Endothelial cell of umbilical vein (primary cell): Measurements from ENCODE around the gene C3orf20. TPM values are rescaled to one million over a fixed set of nuclear protein-coding genes. Genes with fewer than 3 reads are reported as not detected.

Experiments used
- BruUV-seq: library from RNA; stranded (reverse); fragments of 400-500 nt; replicated peaks from 2 replicates; lab custom pipeline; 2021; lab: Mats Ljungman, UMichigan
- CTCF ChIA-PET: fragments of 300-600, 350-600 bp; sonication (Branson Sonifier 250); formaldehyde crosslinking; loops from one replicate; lab custom pipeline; 2021; ENCODE audit warnings: antibody characterized with exemption, inconsistent platforms; lab: Charles Lee
- POLR2A ChIA-PET: fragments of 300-600, 350-600 bp; sonication (Branson Sonifier 250); formaldehyde crosslinking; loops from one replicate; lab custom pipeline; 2021; ENCODE audit warnings: antibody characterized with exemption, inconsistent platforms; lab: Charles Lee
- DNase-seq: peaks from one replicate; pipeline ENCODE4 v3.0.0-alpha.2; 2011; ENCODE audit warnings: low read depth, low spot score
- FAIRE-seq: peaks from 2 replicates; lab custom pipeline; 2011; peaks lifted over from hg19 to GRCh38; lab: Jason Lieb, UNC
- H2AFZ ChIP-seq: 2 replicates; pipeline ENCODE4 v1.6.0; 2012; ENCODE audit warnings: low read depth, low read length, control low read depth, inconsistent platforms
- H3K27ac ChIP-seq: 2 replicates; pipeline ENCODE4 v1.5.1; 2011; ENCODE audit warnings: low read depth, mild to moderate bottlenecking, control low read depth, low read length, moderate library complexity; ENCODE audit not compliant: insufficient read depth
- H3K27me3 ChIP-seq, 2 experiments: 2 replicates each; pipeline versions ENCODE4 v1.6.0 to v1.6.1; 2011; ENCODE audit warnings: low read length in 2 of 2, mixed read lengths in 1 of 2; ENCODE audit not compliant: control insufficient read depth in 2 of 2, insufficient read depth in 2 of 2
- H3K36me3 ChIP-seq, 2 experiments: 2 replicates in 1 of 2; 3 replicates in 1 of 2; pipeline ENCODE4 v1.5.1; 2011; ENCODE audit warnings: low read length in 2 of 2, mild to moderate bottlenecking in 1 of 2, moderate library complexity in 1 of 2; ENCODE audit not compliant: control insufficient read depth in 2 of 2, insufficient read depth in 2 of 2; ENCODE audit errors: extremely low read depth in 1 of 2
- H3K4me1 ChIP-seq: 3 replicates; pipeline ENCODE4 v1.5.1; 2011; ENCODE audit warnings: mild to moderate bottlenecking, low read length; ENCODE audit not compliant: control insufficient read depth, insufficient read depth; ENCODE audit errors: extremely low read depth
- H3K4me2 ChIP-seq: 2 replicates; pipeline ENCODE4 v1.6.1; 2011; ENCODE audit warnings: low read length, control low read depth, mixed read lengths; ENCODE audit not compliant: insufficient read depth
- H3K4me3 ChIP-seq, 3 experiments: fragments of 200-600 bp in 1 of 3; sonication (generic), shearing (Covaris generic) in 1 of 3; replicated peaks in 1 of 3; 2 replicates each; pipeline ENCODE4 v1.5.1; 2011 to 2016; ENCODE audit warnings: control low read depth in 3 of 3, low read length in 3 of 3, mild to moderate bottlenecking in 2 of 3, inconsistent platforms in 1 of 3, low read depth in 1 of 3, moderate library complexity in 1 of 3; ENCODE audit not compliant: insufficient read depth in 1 of 3
- H3K79me2 ChIP-seq: 2 replicates; pipeline ENCODE4 v1.6.0; 2012; ENCODE audit warnings: low read length, inconsistent platforms; ENCODE audit not compliant: control insufficient read depth, insufficient read depth
- H3K9ac ChIP-seq: replicated peaks from 2 replicates; pipeline ENCODE3; 2011; ENCODE audit warnings: low read length, control low read depth; ENCODE audit not compliant: insufficient read depth; ENCODE audit errors: extremely low read depth
- H3K9me1 ChIP-seq: replicated peaks from 3 replicates; pipeline ENCODE4 v1.6.0; 2011; ENCODE audit warnings: mild to moderate bottlenecking, low read length; ENCODE audit not compliant: control insufficient read depth, insufficient read depth; ENCODE audit errors: extremely low read depth
- H3K9me3 ChIP-seq: replicated peaks from 2 replicates; pipeline ENCODE4 v1.5.1; 2012; ENCODE audit warnings: low read length, inconsistent platforms; ENCODE audit not compliant: control insufficient read depth, insufficient read depth
- H4K20me1 ChIP-seq: replicated peaks from 2 replicates; pipeline ENCODE3; 2011; ENCODE audit warnings: mild to moderate bottlenecking, low read length; ENCODE audit not compliant: control insufficient read depth, insufficient read depth; ENCODE audit errors: extremely low read depth
- EZH2 ChIP-seq: IDR thresholded peaks from 2 replicates; pipeline ENCODE4 v1.6.1; 2012; ENCODE audit warnings: borderline replicate concordance, low read depth, mild to moderate bottlenecking, moderate library complexity, low read length, inconsistent platforms; ENCODE audit not compliant: severe bottlenecking
- FOS ChIP-seq: IDR thresholded peaks from 2 replicates; pipeline ENCODE4 v1.6.1; 2011; ENCODE audit warnings: mild to moderate bottlenecking, low read length, moderate library complexity, borderline replicate concordance; ENCODE audit not compliant: insufficient read depth
- GATA2 ChIP-seq: IDR thresholded peaks from 2 replicates; pipeline ENCODE4 v1.7.0; 2011; ENCODE audit warnings: low read depth, mild to moderate bottlenecking, moderate library complexity, mixed read lengths, low read length; ENCODE audit not compliant: insufficient read length, insufficient read depth
- JUN ChIP-seq: IDR thresholded peaks from 2 replicates; pipeline ENCODE4 v1.6.1; 2011; ENCODE audit warnings: borderline replicate concordance, low read depth; ENCODE audit not compliant: insufficient read length, insufficient read depth
- MAX ChIP-seq: IDR thresholded peaks from 2 replicates; pipeline ENCODE4 v1.6.1; 2011; ENCODE audit not compliant: insufficient read depth, insufficient read length
- MYC ChIP-seq: IDR thresholded peaks from one replicate; pipeline ENCODE4 v1.6.1; 2011; ENCODE audit warnings: mild to moderate bottlenecking, low read depth, low read length
- POLR2A ChIP-seq: IDR thresholded peaks from 2 replicates; pipeline ENCODE4 v1.6.1; 2012; ENCODE audit warnings: low read depth, mild to moderate bottlenecking, control low read depth, low read length
- POLR2AphosphoS5 ChIP-seq: IDR thresholded peaks from 2 replicates; pipeline ENCODE4 v1.6.1; 2012; ENCODE audit warnings: low read depth, mild to moderate bottlenecking, control low read depth, low read length, moderate library complexity; ENCODE audit not compliant: insufficient read depth
- dilution Hi-C: fragments of 300-500 bp; cut with MboI; formaldehyde crosslinking; loops from one replicate; pipeline ENCODE4 v1.15.0; 2019; ENCODE audit warnings: low sequenced_read_pairs; ENCODE audit not compliant: extremely low pct_ligation_motif_present
- intact Hi-C: fragments of 100-400 bp; cut with micrococcal nuclease; formaldehyde crosslinking; loops from one replicate; pipeline ENCODE4 v1.10.0; 2022
- polyA plus RNA-seq, 4 experiments: library from polyadenylated mRNA; depleted of rRNA in 3 of 4; stranded (reverse) in 3 of 4; unstranded in 1 of 4; fragments of >200 nt; gene quantifications; 2 replicates each; pipeline versions ENCODE4 v1.2.1 to v1.2.3, GENCODE V29; 2011 to 2012; ENCODE audit warnings: missing spikeins in 1 of 4
- total RNA-seq: library from RNA; stranded (reverse); gene quantifications from 2 replicates; pipeline ENCODE4 v1.2.3, GENCODE V29; 2021
- TF ChIP-seq, protein P1 (sequence below), 2 donors: IDR thresholded peaks; 1 replicate in 1 of 2; 2 replicates in 1 of 2; pipeline ENCODE4 v1.5.1; 2011; ENCODE audit warnings: low read length in 2 of 2, mild to moderate bottlenecking in 2 of 2, moderate library complexity in 2 of 2, control low read depth in 1 of 2, inconsistent platforms in 1 of 2, low read depth in 1 of 2; ENCODE audit not compliant: insufficient read depth in 1 of 2; ENCODE audit errors: extremely low read depth in 1 of 2

Gene C3orf20
- total and polyA plus RNA-seq, 2 donors (not counting 3 experiments of a cell fraction or from before 2014, with no cell fraction given): not detected

GRCh38 chr3:14772533-14773138 lies 97.7 kb downstream of the C3orf20 start:
- H3K27ac ChIP-seq: no peak overlapping the region
- no peak overlapping the region for H3K4me3 ChIP-seq
- ChIA-PET CTCF (interaction anchor here (1.7 kb wide), 1 partner anchor 8 kb away, joined by 6 read pairs; no protein-coding TSS in a partner anchor), POLR2A (no interaction called here)
- H3K79me2 ChIP-seq: no peaks in the 10 kb centered on the region
- intact Hi-C loops (no loop called here), dilution Hi-C loops (no loop called here)
- H3K4me1 ChIP-seq: no peaks in the 10 kb centered on the region
- H3K9me1 ChIP-seq: no peaks in the 10 kb centered on the region
- FAIRE-seq (no peak), DNase-seq (no peak)
- H3K9ac ChIP-seq: no peak overlapping the region
- no peak overlapping the region for H3K4me2 ChIP-seq
- no peaks in the 10 kb centered on the region for H3K36me3 ChIP-seq
- H4K20me1 ChIP-seq: no peaks in the 10 kb centered on the region
- H3K27me3 ChIP-seq: no peaks in the 10 kb centered on the region
- TF ChIP-seq POLR2AphosphoS5 (no peak), MAX (no peak)
- no peaks in the 10 kb centered on the region for H3K9me3 ChIP-seq
- no peak overlapping the region for H2AFZ ChIP-seq
- no TSS peak for BruUV-seq

- no peaks in the 10 kb centered on the region for H3K79me2 ChIP-seq
- no peak overlapping the region for H3K4me2 ChIP-seq
- ChIA-PET CTCF (interaction anchor here (1.0 to 1.7 kb wide), 2 partner anchors 8 to 148 kb away, joined by 3 to 6 read pairs; no protein-coding TSS in a partner anchor), POLR2A (no interaction called here)
- intact Hi-C loops (no loop called here), dilution Hi-C loops (no loop called here)
- no peak for DNase-seq
- H3K9me3 ChIP-seq: no peaks in the 10 kb centered on the region
- no peak overlapping the region for H3K9ac ChIP-seq
- no peak for TF ChIP-seq MAX
- no peak for TF ChIP-seq FOS
- TF ChIP-seq GATA2: no peak
- TF ChIP-seq POLR2AphosphoS5: no peak
- TF ChIP-seq POLR2A: no peak
- TF ChIP-seq, protein P1, sequence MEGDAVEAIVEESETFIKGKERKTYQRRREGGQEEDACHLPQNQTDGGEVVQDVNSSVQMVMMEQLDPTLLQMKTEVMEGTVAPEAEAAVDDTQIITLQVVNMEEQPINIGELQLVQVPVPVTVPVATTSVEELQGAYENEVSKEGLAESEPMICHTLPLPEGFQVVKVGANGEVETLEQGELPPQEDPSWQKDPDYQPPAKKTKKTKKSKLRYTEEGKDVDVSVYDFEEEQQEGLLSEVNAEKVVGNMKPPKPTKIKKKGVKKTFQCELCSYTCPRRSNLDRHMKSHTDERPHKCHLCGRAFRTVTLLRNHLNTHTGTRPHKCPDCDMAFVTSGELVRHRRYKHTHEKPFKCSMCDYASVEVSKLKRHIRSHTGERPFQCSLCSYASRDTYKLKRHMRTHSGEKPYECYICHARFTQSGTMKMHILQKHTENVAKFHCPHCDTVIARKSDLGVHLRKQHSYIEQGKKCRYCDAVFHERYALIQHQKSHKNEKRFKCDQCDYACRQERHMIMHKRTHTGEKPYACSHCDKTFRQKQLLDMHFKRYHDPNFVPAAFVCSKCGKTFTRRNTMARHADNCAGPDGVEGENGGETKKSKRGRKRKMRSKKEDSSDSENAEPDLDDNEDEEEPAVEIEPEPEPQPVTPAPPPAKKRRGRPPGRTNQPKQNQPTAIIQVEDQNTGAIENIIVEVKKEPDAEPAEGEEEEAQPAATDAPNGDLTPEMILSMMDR (IDR thresholded peaks at IDR 0.05; ENCODE audit: extremely low read depth in 1 of 2, insufficient read depth in 1 of 2, low read depth in 1 of 2, low read length in 2 of 2): no peak
- TF ChIP-seq EZH2: no peak
- TF ChIP-seq MYC: no peak
- no peak for TF ChIP-seq JUN
- H2AFZ ChIP-seq: no peak overlapping the region
- no peaks in the 10 kb centered on the region for H3K27me3 ChIP-seq
- H3K9me1 ChIP-seq: no peaks in the 10 kb centered on the region
- no TSS peak for BruUV-seq
- no peak for FAIRE-seq
- H4K20me1 ChIP-seq: no peaks in the 10 kb centered on the region
- H3K36me3 ChIP-seq: no peaks in the 10 kb centered on the region
- H3K27ac ChIP-seq: no peak overlapping the region
- no peaks in the 10 kb centered on the region for H3K4me1 ChIP-seq
- no peak overlapping the region for H3K4me3 ChIP-seq
Measured at GRCh38 chr3:14773281-14773680, 98.3 kb downstream of the C3orf20 start.
